Activated CD4-positive, alpha-beta T cell treated with anti-CD3 and anti-CD28 coated beads for 36 hours (primary cell): ENCODE results near the gene CDK5R2. TPM values are rescaled to one million over a fixed set of nuclear protein-coding genes. Genes with fewer than 3 reads are reported as not detected.
A peak's percentile ranks its signal among the peaks of the same experiment; 100 is the strongest.

ENCODE experiments used
- ATAC-seq: fragments of 200-7000 bp; cut with Tn5 transposase; one replicate; pipeline ENCODE4 v1.10.0; 2021; ENCODE audit warnings: mild to moderate bottlenecking, moderate library complexity
- CTCF ChIA-PET: fragments of 350-600 bp; sonication (Branson Sonifier 250); formaldehyde crosslinking; loops from one replicate; lab custom pipeline; 2021; ENCODE audit warnings: antibody characterized with exemption; lab: Charles Lee
- POLR2A ChIA-PET: fragments of 350-600 bp; sonication (Branson Sonifier 250); formaldehyde crosslinking; loops from one replicate; lab custom pipeline; 2021; ENCODE audit warnings: antibody characterized with exemption, inconsistent platforms; lab: Charles Lee
- DNase-seq: peaks from one replicate; pipeline ENCODE4 v3.0.0-alpha.2; 2020
- H3K27ac Mint-ChIP-seq: one replicate; pipeline ENCODE4 v1.8.0; 2021; ENCODE audit warnings: mixed read lengths
- H3K27me3 Mint-ChIP-seq: one replicate; pipeline ENCODE4 v1.8.0; 2021; ENCODE audit warnings: mixed read lengths
- H3K36me3 Mint-ChIP-seq: one replicate; pipeline ENCODE4 v1.8.0; 2021; ENCODE audit warnings: low read depth, mixed read lengths
- H3K4me1 Mint-ChIP-seq: one replicate; pipeline ENCODE4 v1.8.0; 2021; ENCODE audit warnings: mixed read lengths
- H3K4me3 Mint-ChIP-seq: one replicate; pipeline ENCODE4 v1.8.0; 2021; ENCODE audit warnings: mild to moderate bottlenecking, moderate library complexity, mixed read lengths
- H3K9me3 Mint-ChIP-seq: one replicate; pipeline ENCODE4 v1.8.0; 2021; ENCODE audit warnings: low read depth, mixed read lengths
- intact Hi-C, 2 experiments: fragments of 100-400 bp; cut with DNase I in 1 of 2; cut with micrococcal nuclease in 1 of 2; formaldehyde crosslinking; loops; one replicate each; pipeline versions ENCODE4 v1.14.2 to v1.15.1; 2022 to 2024; cut with DNase I, micrococcal nuclease
- total RNA-seq, 2 experiments: library from RNA; stranded (reverse); gene quantifications; one replicate each; pipeline ENCODE4 v1.2.3, GENCODE V29; 2021

CDK5R2 gene
- total RNA-seq, 2 experiments from 2014 or later = not detected

DNA sequence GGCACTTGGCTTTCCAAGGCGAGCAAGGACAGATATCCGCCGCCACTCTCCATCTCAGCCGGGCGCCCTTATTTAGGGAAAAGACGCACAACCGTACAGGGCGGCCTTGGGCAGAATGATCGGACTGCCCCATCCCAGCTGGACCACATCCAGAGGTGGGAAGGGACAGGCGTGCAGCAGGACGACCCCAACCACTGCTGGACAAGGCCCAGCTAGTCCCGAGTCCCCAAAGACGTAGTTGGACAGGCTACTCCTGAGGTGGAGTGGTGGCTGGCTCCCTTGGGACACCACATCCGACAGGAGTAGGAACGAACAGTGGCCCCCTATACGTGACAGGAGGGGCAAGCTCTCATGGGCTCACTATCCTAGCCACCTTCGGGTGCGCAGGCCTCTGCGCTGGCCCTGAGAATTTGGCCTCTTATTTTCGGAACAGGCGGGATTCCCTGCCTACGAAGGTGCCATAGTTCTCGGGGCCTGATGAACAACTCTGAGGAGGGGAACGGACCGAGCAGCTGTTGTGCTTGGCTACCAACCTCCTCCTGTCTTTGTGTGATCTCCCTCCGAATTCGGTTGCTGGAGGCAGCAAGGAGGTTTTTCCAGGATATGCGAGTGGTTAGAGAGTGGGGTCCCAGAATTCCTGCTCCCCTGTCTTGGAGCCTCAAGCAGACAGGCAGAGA lies 23.3 kb downstream of the CDK5R2 start:
- POLR2A ChIA-PET = no interaction called here
- CTCF ChIA-PET = interaction anchor here (0.7 to 5.7 kb wide), 8 partner anchors 13 to 172 kb away, joined by 3 to 70 read pairs (median 6); no protein-coding TSS in a partner anchor
- no peaks in the 10 kb centered on the region for H3K36me3 Mint-ChIP-seq
- no peak overlapping the region for H3K4me3 Mint-ChIP-seq
- DNase-seq (no peak), ATAC-seq (no peak)
- no peaks in the 10 kb centered on the region for H3K9me3 Mint-ChIP-seq
- H3K27ac Mint-ChIP-seq = no peak overlapping the region
- peaks cover 61% of the 10 kb centered on the region for H3K27me3 Mint-ChIP-seq
- H3K4me1 Mint-ChIP-seq = peaks cover 28% of the 10 kb centered on the region
- intact Hi-C loops = loop anchor here (5.0 to 10.0 kb wide), 3 partner anchors 110 to 322 kb away; partner anchors contain the start of gene PTPRN (in 1 of the 2)

DNA sequence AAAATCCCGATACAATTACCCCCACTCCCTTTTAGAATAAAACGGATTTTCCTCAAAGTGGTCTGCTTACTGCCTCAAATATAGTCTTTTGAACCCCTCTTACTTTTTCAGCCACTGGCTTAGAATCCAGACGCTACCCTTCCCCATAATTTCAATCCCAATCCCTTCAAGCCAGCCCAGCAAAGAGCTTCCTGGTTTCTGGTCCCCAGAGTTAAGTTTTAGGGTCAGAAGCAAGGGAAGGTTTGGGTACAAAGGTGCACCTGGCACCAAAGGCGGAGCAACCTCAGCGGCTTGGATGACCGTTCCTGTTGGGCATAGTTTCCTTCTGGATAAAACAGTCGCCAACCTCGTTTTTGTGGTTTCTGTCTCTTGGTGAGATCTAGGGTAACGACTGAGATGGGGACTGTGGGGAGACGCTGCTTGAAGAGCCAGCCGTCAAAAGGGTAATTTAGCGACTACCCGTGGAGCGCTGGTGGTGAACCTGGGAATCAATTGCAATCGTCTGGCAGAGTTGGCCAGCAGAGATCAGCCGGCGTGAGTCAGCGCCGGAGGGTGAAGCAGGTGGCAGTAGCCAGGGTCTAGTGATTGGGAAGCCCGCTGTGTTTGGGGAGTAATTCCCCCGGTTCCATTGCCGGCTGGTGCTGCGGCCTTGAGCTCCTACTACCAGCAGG lies 23.9 kb downstream of the CDK5R2 start:
- no peak overlapping the region for H3K27ac Mint-ChIP-seq
- intact Hi-C loops = loop anchor here (5.0 to 10.0 kb wide), 3 partner anchors 111 to 321 kb away; partner anchors contain the start of gene PTPRN (in 1 of the 2)

DNA sequence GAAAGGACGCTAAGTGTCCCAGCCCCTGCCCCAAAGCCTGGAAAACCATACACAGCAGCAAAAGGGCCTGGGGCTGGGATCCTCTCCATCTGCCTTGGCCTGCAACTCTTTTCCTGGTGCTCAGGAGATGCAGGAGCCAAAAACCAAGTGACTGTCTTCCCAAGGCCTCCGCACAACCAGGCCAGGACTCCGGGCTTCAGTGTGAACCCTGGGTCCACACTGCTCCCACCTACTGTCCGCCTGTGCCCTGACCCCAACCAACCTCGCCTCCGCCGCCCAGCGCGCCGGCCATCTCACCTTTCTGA lies 24.4 kb downstream of the CDK5R2 start:
- Mint-ChIP-seq H3K9me3 (no peaks in the 10 kb centered on the region), H3K27me3 (peaks cover 62% of the 10 kb centered on the region), H3K27ac (no peak overlapping the region), H3K4me1 (peaks cover 28% of the 10 kb centered on the region), H3K36me3 (no peaks in the 10 kb centered on the region), H3K4me3 (no peak overlapping the region)
- CTCF ChIA-PET = interaction anchor here (0.7 to 5.7 kb wide), 3 partner anchors 12 to 569 kb away, joined by 3 to 70 read pairs (median 3); no protein-coding TSS in a partner anchor
- intact Hi-C loops = loop anchor here (5.0 to 10.0 kb wide), 3 partner anchors 112 to 321 kb away; partner anchors contain the start of gene PTPRN (in 1 of the 2)
- POLR2A ChIA-PET = no interaction called here
- no peak for ATAC-seq
- DNase-seq = no peak

More for the DNA sequence above, 23.9 kb downstream of the CDK5R2 start:
- DNase-seq (no peak), ATAC-seq (no peak)
- ChIA-PET CTCF (interaction anchor here (0.7 to 5.7 kb wide), 7 partner anchors 13 to 569 kb away, joined by 3 to 70 read pairs (median 4); no protein-coding TSS in a partner anchor), POLR2A (no interaction called here)
- Mint-ChIP-seq H3K36me3 (no peaks in the 10 kb centered on the region), H3K4me1 (peaks cover 28% of the 10 kb centered on the region), H3K4me3 (no peak overlapping the region), H3K27me3 (peaks cover 60% of the 10 kb centered on the region), H3K9me3 (no peaks in the 10 kb centered on the region)

DNA sequence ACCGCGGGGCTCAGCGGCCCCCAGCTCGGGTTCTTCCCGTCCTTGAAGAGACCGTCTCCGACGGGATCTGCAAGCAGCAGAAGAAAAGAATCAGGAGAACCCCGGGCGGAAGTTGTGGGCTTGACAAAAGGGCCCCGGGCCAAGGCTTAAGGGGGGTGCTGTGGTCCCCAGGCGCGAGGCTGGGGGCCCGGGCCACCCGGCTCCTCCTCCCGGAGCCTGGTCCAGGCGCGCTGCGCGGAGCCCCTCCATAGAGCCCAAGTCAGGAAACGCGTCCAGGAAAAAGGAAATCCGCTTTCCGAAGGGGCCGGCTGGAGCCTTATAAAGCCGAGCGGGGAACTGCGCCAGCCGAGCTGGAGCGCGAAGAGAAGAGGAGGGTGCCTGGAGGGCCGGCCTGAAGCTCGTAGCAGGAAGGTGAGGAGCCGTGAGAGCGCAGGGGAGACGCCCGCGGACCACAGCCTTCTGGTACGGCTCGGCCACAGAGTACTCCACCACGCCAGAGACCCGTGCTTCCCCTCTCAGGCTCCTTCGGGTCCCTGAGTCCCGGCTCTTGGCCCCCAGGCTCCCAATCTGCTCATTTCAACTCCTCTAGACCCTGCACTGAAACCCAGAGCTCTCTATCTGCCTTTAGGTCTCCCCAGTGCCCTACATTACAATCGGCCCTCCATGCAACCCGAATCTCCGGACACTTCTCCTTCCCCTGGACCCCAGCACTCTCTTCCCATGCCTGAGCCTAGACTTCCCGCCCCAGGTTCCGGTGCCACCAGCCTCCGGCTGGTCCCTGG lies 25.0 kb downstream of the CDK5R2 start:
- Mint-ChIP-seq H3K4me1 (peaks cover 28% of the 10 kb centered on the region), H3K27me3 (peaks cover 67% of the 10 kb centered on the region), H3K4me3 (peak overlapping the region; percentile 22), H3K36me3 (no peaks in the 10 kb centered on the region), H3K27ac (no peak overlapping the region), H3K9me3 (no peaks in the 10 kb centered on the region)
- ATAC-seq (no peak), DNase-seq (no peak)
- intact Hi-C loops = loop anchor here (5.0 to 10.0 kb wide), 3 partner anchors 112 to 320 kb away; partner anchors contain the start of gene PTPRN (in 1 of the 2)
- CTCF ChIA-PET = interaction anchor here (0.7 to 5.7 kb wide), 3 partner anchors 12 to 570 kb away, joined by 3 to 70 read pairs (median 3); no protein-coding TSS in a partner anchor
- POLR2A ChIA-PET = no interaction called here

DNA sequence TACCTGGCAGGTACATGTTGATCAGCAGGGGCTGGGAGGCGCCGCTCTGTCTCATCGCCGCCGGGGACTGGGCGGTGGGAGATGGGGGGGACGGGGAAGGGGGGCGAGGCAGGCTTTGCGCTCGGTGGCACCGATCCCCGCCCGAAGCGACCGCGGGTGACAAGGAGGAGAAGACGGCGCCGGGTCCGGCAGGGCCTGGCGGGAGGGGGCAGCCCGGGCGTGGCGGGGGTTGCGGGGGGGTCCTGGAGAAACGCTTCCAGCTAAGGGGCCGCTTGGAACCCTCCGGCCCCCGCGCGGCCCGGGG lies 25.5 kb downstream of the CDK5R2 start, which contains the start of gene FEV:
Gene FEV (minus strand): TSS at position 164 of the 304 bp plus-strand sequence. CDS start 109 bp downstream, at position 55.
- peaks cover 73% of the 10 kb centered on the region for H3K27me3 Mint-ChIP-seq
- H3K4me3 Mint-ChIP-seq = peak within 1 kb of the TSS; percentile 22
- ATAC-seq (no peak), DNase-seq (no peak)
- H3K36me3 Mint-ChIP-seq = no peaks in the 10 kb centered on the region
- H3K9me3 Mint-ChIP-seq = no peaks in the 10 kb centered on the region
- H3K4me1 Mint-ChIP-seq = peaks cover 25% of the 10 kb centered on the region
- ChIA-PET POLR2A (no interaction called here), CTCF (interaction anchor here (5.7 kb wide), 1 partner anchor 11 kb away, joined by 70 read pairs; no protein-coding TSS in a partner anchor)
- H3K27ac Mint-ChIP-seq = no peak within 1 kb of the TSS
- intact Hi-C loops = loop anchor here in 1 of 2 experiments (10.0 kb wide), 1 partner anchor 320 kb away; the partner anchor contains the start of gene PTPRN

DNA sequence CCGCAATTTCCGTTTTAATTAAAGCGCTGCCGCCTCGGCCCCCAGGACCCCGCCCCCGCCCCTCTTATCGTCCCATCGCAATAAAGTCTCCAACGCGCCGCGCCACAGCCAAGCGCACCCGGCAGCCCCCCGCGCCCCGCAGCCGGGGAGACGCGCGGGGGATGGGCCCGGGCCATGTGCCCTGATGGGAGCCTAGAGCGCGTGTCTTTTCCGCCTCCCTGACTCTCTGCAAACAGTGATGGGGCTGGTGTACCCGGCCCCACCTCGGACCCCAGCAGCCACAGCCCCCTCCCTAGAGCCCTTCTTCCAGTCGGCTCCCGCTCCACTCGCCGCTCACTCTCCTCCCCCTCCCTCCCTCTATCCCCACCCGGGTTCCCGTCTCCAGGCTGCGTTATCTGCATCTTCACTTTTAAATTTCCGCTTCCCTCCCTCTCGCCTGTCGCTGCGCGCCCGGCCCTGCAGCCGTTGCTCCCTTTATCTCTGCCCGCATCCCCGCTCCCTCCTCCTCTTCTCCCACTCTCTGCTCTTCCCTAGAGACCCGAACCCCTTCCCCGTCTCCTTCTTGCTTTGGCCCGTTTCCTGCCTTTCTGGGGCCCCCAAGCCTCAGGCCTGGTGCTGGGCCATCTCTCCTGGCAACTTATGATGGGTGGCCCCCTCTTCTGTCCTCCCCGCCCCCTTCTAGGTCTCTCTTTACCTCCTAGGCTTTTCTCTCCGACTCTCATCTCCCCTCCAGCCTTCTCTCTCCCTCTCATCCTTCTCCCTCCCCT lies 26.0 kb downstream of the CDK5R2 start:
- H3K27ac Mint-ChIP-seq = no peak overlapping the region
- CTCF ChIA-PET = interaction anchor here (5.7 kb wide), 1 partner anchor 11 kb away, joined by 70 read pairs; no protein-coding TSS in a partner anchor
- H3K9me3 Mint-ChIP-seq = no peaks in the 10 kb centered on the region

DNA sequence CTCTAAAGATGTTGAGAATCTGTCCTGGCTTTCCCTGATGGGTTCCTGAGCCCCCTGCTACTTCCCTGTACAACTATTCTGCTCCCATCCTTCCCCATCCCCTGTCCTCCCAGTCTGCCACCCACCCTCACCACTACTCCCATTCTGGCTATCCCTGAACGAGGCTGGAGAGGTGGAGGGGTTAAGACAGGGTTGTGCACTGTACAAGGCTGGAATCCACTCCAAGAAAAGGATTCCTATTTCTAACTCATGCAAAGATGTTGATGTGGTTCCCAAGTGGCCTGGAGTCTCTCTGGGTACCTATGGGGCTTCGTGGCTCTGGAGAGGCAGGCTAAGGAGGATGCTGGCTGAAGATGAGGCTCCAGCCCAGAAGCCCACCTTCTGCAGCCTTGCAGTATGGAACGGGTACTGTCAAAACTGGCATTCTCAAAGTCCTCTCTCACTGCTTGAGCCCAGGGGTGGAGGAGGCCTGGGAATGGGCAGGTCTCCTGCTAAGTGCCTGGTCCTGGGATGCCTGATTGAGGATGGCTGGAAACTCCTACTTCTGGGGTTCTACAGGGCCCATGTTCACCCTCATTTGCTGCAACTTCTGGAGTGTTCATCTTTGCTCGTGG lies 26.8 kb downstream of the CDK5R2 start:
- POLR2A ChIA-PET = no interaction called here
- Mint-ChIP-seq H3K36me3 (no peaks in the 10 kb centered on the region), H3K4me1 (peaks cover 18% of the 10 kb centered on the region), H3K27me3 (peaks cover 77% of the 10 kb centered on the region), H3K9me3 (no peaks in the 10 kb centered on the region), H3K27ac (no peak overlapping the region), H3K4me3 (no peak overlapping the region)
- intact Hi-C loops = loop anchor here in 1 of 2 experiments (10.0 kb wide), 1 partner anchor 319 kb away; the partner anchor contains the start of gene PTPRN
- ATAC-seq (no peak), DNase-seq (no peak)
- CTCF ChIA-PET = interaction anchor here (1.2 kb wide), 1 partner anchor 79 kb away, joined by 3 read pairs; no protein-coding TSS in a partner anchor

More for the DNA sequence above, 26.0 kb downstream of the CDK5R2 start:
- peaks cover 23% of the 10 kb centered on the region for H3K4me1 Mint-ChIP-seq
- POLR2A ChIA-PET = no interaction called here
- intact Hi-C loops = loop anchor here in 1 of 2 experiments (10.0 kb wide), 1 partner anchor 319 kb away; the partner anchor contains the start of gene PTPRN
- ATAC-seq = no peak
- no peaks in the 10 kb centered on the region for H3K36me3 Mint-ChIP-seq
- DNase-seq = no peak
- no peak overlapping the region for H3K4me3 Mint-ChIP-seq
- peaks cover 75% of the 10 kb centered on the region for H3K27me3 Mint-ChIP-seq

DNA sequence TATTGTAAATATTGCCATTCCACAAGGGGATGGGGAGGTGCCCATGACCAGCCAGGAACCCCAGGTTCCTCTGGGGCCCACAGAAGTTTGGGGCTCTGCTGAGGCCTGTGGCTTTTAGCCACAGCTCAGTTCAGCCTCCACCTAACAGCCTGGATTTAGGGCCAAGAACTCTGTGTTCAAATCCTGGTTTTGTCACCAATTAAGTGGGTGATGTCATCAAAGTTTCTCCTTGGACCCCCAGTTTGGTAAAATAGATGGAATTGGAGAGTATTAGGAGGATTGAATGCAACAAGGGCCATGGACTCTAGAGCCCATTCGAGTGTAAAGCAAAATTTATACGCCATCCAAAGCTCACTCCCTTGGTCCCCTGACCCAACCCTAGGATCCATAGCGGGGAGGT lies 28.7 kb downstream of the CDK5R2 start:
- Mint-ChIP-seq H3K4me1 (peaks cover 9% of the 10 kb centered on the region), H3K9me3 (no peaks in the 10 kb centered on the region), H3K4me3 (no peak overlapping the region), H3K27ac (no peak overlapping the region), H3K36me3 (no peaks in the 10 kb centered on the region), H3K27me3 (peaks cover 76% of the 10 kb centered on the region)
- ATAC-seq (no peak), DNase-seq (no peak)
- ChIA-PET CTCF (interaction anchor here (0.6 to 4.9 kb wide), 4 partner anchors 8 to 151 kb away, joined by 3 to 34 read pairs (median 3); no protein-coding TSS in a partner anchor), POLR2A (no interaction called here)
- intact Hi-C loops = loop anchor here in 1 of 2 experiments (10.0 kb wide), 1 partner anchor 317 kb away; the partner anchor contains the start of gene PTPRN

DNA sequence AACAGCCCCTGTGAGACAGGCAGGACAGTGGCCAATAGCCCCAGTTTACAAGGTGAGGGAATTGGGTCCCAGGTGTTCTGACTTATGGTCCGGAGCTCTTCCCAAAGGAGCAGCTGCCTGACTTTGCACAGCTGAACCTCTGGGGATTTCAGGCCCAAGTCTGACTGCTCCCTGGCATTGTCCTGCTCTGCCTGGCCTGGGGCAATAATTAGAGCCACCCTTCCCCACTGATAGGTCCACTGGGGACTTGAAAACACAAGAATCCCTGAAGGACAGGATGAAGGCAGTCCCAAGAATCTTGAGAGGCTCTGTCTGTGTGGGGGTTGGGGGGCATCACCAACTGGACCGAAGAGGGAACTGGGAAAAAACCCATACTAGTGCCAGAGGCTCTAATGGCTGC lies 29.2 kb downstream of the CDK5R2 start:
- DNase-seq = no peak
- no peak overlapping the region for H3K4me3 Mint-ChIP-seq
- intact Hi-C loops = loop anchor here in 1 of 2 experiments (10.0 kb wide), 1 partner anchor 316 kb away; the partner anchor contains the start of gene PTPRN
- H3K27me3 Mint-ChIP-seq = peaks cover 71% of the 10 kb centered on the region
- H3K9me3 Mint-ChIP-seq = no peaks in the 10 kb centered on the region
- no peaks in the 10 kb centered on the region for H3K36me3 Mint-ChIP-seq
- ChIA-PET POLR2A (interaction anchor here (0.7 kb wide), 1 partner anchor 71 kb away, joined by 3 read pairs; no protein-coding TSS in a partner anchor), CTCF (interaction anchor here (0.6 to 4.9 kb wide), 4 partner anchors 9 to 156 kb away, joined by 3 to 34 read pairs (median 3); no protein-coding TSS in a partner anchor)
- no peak for ATAC-seq
- peaks cover 7% of the 10 kb centered on the region for H3K4me1 Mint-ChIP-seq
- H3K27ac Mint-ChIP-seq = no peak overlapping the region
